HEK293 (cell line): ENCODE data around the gene LYPD5.

Experiments used
- CTCF ChIA-PET: fragments of 350-600 bp; formaldehyde crosslinking; extraction: SDS; loops from one replicate; lab custom pipeline; 2021; ENCODE audit warnings: antibody characterized with exemption; lab: Yijun Ruan, JAX
- POLR2A ChIA-PET: fragments of 300-600 bp; formaldehyde crosslinking; extraction: SDS; loops from one replicate; lab custom pipeline; 2020; ENCODE audit warnings: antibody characterized with exemption, inconsistent platforms; lab: Yijun Ruan, JAX
- H3K27ac ChIP-seq: fragments of 200-500 bp; sonication (Bioruptor generic); 2 replicates; pipeline ENCODE4 v1.5.1; 2014; ENCODE audit warnings: low read depth, low read length, control low read depth, inconsistent platforms; ENCODE audit errors: extremely low read depth
- H3K36me3 ChIP-seq, 2 experiments: fragments of 200-500 bp in 1 of 2; sonication (Bioruptor generic) in 1 of 2; 1 replicate in 1 of 2; 2 replicates in 1 of 2; pipeline ENCODE4 v1.5.1; 2014 to 2017; ENCODE audit warnings: inconsistent platforms in 2 of 2, low read length in 2 of 2; ENCODE audit not compliant: control insufficient read depth in 2 of 2, insufficient read depth in 1 of 2
- H3K4me1 ChIP-seq: fragments of 200-500 bp; sonication (Bioruptor generic); 2 replicates; pipeline ENCODE4 v1.5.1; 2014; ENCODE audit warnings: mild to moderate bottlenecking, low read length, inconsistent platforms; ENCODE audit not compliant: control insufficient read depth, insufficient read depth
- H3K4me3 ChIP-seq: 2 replicates; pipeline ENCODE4 v1.5.1; 2011; ENCODE audit warnings: low read depth, mild to moderate bottlenecking, control low read depth, low read length, moderate library complexity
- H3K9me3 ChIP-seq: fragments of 200-500 bp; sonication (Bioruptor generic); 2 replicates; pipeline ENCODE4 v1.5.1; 2014; ENCODE audit warnings: low read depth, low read length, inconsistent platforms; ENCODE audit not compliant: control insufficient read depth, insufficient read depth
- GLI4 ChIP-seq: fragments of 450-650 bp; formaldehyde crosslinking; IDR thresholded peaks from 2 replicates; pipeline ENCODE4 v1.5.1; 2016; ENCODE audit warnings: missing biosample characterization, missing genetic modification characterization
- SETDB1 ChIP-seq: IDR thresholded peaks from one replicate; pipeline ENCODE4 v1.6.1; 2017; ENCODE audit warnings: mild to moderate bottlenecking, low read length, moderate library complexity, mixed read lengths; ENCODE audit not compliant: insufficient read length
- ZBTB48 ChIP-seq: fragments of 450-650 bp; formaldehyde crosslinking; IDR thresholded peaks from 2 replicates; pipeline ENCODE4 v1.5.1; 2016; ENCODE audit warnings: missing biosample characterization, missing genetic modification characterization
- ZNF112 ChIP-seq: fragments of 450-650 bp; formaldehyde crosslinking; IDR thresholded peaks from 2 replicates; pipeline ENCODE4 v1.5.0; 2017; ENCODE audit warnings: missing biosample characterization, missing genetic modification characterization
- ZNF221 ChIP-seq: fragments of 450-650 bp; formaldehyde crosslinking; IDR thresholded peaks from 2 replicates; pipeline ENCODE4 v1.5.1; 2017; ENCODE audit warnings: missing biosample characterization, missing genetic modification characterization, borderline replicate concordance
- ZNF391 ChIP-seq: fragments of 450-650 bp; formaldehyde crosslinking; IDR thresholded peaks from 2 replicates; pipeline ENCODE4 v1.5.1; 2016; ENCODE audit warnings: low read depth, missing biosample characterization, missing genetic modification characterization, borderline replicate concordance
- ZNF416 ChIP-seq: fragments of 450-650 bp; formaldehyde crosslinking; IDR thresholded peaks from 2 replicates; pipeline ENCODE4 v1.5.1; 2016; ENCODE audit warnings: missing biosample characterization, missing genetic modification characterization
- ZNF433 ChIP-seq: fragments of 450-650 bp; formaldehyde crosslinking; IDR thresholded peaks from 2 replicates; pipeline ENCODE4 v1.5.1; 2016; ENCODE audit warnings: missing biosample characterization, missing genetic modification characterization, low read depth
- ZNF530 ChIP-seq: fragments of 450-650 bp; formaldehyde crosslinking; IDR thresholded peaks from 2 replicates; pipeline ENCODE4 v1.5.1; 2016; ENCODE audit warnings: low read depth, missing biosample characterization, missing genetic modification characterization
- ZNF555 ChIP-seq: fragments of 450-650 bp; formaldehyde crosslinking; conservative IDR thresholded peaks from 2 replicates; pipeline ENCODE4 v1.5.1; 2017; ENCODE audit warnings: missing biosample characterization, mild to moderate bottlenecking, missing genetic modification characterization, inconsistent platforms
- ZNF701 ChIP-seq: fragments of 450-650 bp; formaldehyde crosslinking; IDR thresholded peaks from 2 replicates; pipeline ENCODE4 v1.5.1; 2016; ENCODE audit warnings: missing biosample characterization, missing genetic modification characterization
- TF ChIP-seq, protein P1 (sequence below): fragments of 450-650 bp; formaldehyde crosslinking; IDR thresholded peaks from 2 replicates; pipeline ENCODE4 v1.5.1; 2016; ENCODE audit warnings: missing biosample characterization, missing genetic modification characterization, low read depth
- TF ChIP-seq, protein P2 (sequence below): fragments of 450-650 bp; formaldehyde crosslinking; IDR thresholded peaks from 2 replicates; pipeline ENCODE4 v1.5.1; 2016; ENCODE audit warnings: missing biosample characterization, missing genetic modification characterization
- TF ChIP-seq, protein P3 (sequence below): fragments of 450-650 bp; formaldehyde crosslinking; IDR thresholded peaks from 2 replicates; pipeline ENCODE4 v1.5.1; 2016; ENCODE audit warnings: missing biosample characterization, missing genetic modification characterization
- TF ChIP-seq, protein P4 (sequence below): fragments of 450-650 bp; formaldehyde crosslinking; IDR thresholded peaks from 2 replicates; pipeline ENCODE4 v1.5.1; 2017; ENCODE audit warnings: missing biosample characterization, missing genetic modification characterization

LYPD5 gene

DNA sequence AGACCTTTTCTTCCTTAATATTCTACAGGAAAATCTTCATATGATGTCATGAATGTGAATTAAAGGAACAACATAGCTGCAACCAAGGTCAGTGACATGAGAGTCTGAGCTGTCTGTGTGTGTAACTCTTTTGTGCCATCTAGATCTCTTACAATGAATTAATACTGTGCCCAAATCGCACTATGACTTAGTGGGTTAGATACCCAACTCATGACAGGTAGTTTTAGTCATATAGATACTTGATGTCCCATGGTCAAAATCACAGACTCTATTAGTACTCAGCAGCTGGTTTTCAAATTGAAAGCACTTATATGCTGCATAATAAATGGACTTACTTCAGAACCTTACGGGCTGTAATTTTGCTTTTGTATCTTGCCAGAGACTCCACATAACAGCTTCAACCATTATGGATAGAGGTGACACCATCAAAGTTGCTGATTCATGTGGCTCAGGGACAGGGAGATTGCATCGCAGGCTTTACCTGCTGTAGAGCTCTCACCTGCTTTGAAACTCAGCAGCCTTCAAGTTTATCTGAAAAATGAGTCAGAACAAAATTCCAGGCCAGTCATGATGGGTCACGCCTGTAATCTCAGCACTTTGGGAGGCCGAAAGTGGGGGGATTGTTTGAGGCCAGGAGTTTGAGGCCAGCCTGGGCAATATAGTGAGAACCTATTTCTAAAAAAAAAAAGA, 12.6 kb upstream of the LYPD5 start:
- H3K4me3 ChIP-seq: no peak overlapping the region
- POLR2A ChIA-PET: interaction anchor here (0.6 to 1.0 kb wide), 2 partner anchors 12 to 54 kb away, joined by 3 to 4 read pairs; partner anchors contain the start of gene ZNF283
- CTCF ChIA-PET: interaction anchor here (0.6 to 2.2 kb wide), 12 partner anchors 12 to 382 kb away, joined by 3 to 9 read pairs (median 3); partner anchors contain the start of genes LYPD5 and ZNF283
- no peaks in the 10 kb centered on the region for H3K4me1 ChIP-seq
- H3K9me3 ChIP-seq: peaks cover 28% of the 10 kb centered on the region
- no peaks in the 10 kb centered on the region; a peak in 1 of 3 replicates for H3K36me3 ChIP-seq
- no peak for TF ChIP-seq ZBTB48 (tag by site-specific recombination)
- TF ChIP-seq ZNF416 (tag by site-specific recombination): no peak
- no peak for TF ChIP-seq ZNF701 (tag by site-specific recombination)
- 0 out of 2 replicates have a peak, but pooled peaks have one; percentile 3 for TF ChIP-seq ZNF555 (tag by site-specific recombination)
- TF ChIP-seq ZNF433 (tag by site-specific recombination): no peak
- TF ChIP-seq, protein P1, sequence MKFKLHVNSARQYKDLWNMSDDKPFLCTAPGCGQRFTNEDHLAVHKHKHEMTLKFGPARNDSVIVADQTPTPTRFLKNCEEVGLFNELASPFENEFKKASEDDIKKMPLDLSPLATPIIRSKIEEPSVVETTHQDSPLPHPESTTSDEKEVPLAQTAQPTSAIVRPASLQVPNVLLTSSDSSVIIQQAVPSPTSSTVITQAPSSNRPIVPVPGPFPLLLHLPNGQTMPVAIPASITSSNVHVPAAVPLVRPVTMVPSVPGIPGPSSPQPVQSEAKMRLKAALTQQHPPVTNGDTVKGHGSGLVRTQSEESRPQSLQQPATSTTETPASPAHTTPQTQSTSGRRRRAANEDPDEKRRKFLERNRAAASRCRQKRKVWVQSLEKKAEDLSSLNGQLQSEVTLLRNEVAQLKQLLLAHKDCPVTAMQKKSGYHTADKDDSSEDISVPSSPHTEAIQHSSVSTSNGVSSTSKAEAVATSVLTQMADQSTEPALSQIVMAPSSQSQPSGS (tag by site-specific recombination): no peak
- TF ChIP-seq ZNF221 (tag by site-specific recombination): no peak
- TF ChIP-seq GLI4 (tag by site-specific recombination): no peak
- TF ChIP-seq ZNF530 (tag by site-specific recombination): 0 out of 2 replicates have a peak, but pooled peaks have one; percentile 2
- H3K27ac ChIP-seq: 0 out of 2 replicates have a peak overlapping the region, but pooled peaks have one; percentile 7

DNA sequence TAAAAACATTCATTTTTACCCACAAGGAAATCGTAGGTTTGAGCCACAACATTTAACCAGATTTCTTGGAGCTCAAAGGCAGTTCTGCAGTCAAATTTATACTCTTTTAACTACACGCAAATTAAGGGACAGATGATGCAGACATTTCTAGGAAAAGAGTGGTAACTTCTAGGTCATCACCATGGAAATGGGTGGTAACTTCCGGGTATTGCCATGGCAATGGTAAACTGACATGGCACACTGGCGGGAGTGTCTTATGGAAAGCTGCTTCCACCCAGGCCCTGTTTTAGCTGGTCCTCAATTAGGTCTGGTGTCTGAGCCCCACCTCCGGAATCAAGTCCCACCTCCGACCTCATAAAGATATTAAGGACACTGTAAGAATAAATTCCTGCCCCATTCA, 10.4 kb upstream of the LYPD5 start:
- Histone ChIP-seq H3K36me3 (no peaks in the 10 kb centered on the region; a peak in 1 of 3 replicates), H3K4me3 (no peak overlapping the region), H3K4me1 (no peaks in the 10 kb centered on the region), H3K9me3 (peaks cover 16% of the 10 kb centered on the region), H3K27ac (no peak overlapping the region)
- ChIA-PET CTCF (interaction anchor here (0.7 to 5.0 kb wide), 8 partner anchors 10 to 464 kb away, joined by 3 to 52 read pairs (median 3); no protein-coding TSS in a partner anchor), POLR2A (no interaction called here)
- TF ChIP-seq SETDB1 (no peak), ZNF112 (no peak), ZNF391 (no peak)
- TF ChIP-seq, protein P2, sequence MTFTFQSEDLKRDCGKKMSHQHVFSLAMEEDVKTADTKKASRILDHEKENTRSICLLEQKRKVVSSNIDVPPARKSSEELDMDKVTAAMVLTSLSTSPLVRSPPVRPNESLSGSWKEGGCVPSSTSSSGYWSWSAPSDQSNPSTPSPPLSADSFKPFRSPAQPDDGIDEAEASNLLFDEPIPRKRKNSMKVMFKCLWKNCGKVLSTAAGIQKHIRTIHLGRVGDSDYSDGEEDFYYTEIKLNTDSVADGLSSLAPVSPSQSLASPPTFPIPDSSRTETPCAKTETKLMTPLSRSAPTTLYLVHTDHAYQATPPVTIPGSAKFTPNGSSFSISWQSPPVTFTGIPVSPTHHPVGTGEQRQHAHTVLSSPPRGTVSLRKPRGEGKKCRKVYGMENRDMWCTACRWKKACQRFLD: no peak
- TF ChIP-seq, protein P3, sequence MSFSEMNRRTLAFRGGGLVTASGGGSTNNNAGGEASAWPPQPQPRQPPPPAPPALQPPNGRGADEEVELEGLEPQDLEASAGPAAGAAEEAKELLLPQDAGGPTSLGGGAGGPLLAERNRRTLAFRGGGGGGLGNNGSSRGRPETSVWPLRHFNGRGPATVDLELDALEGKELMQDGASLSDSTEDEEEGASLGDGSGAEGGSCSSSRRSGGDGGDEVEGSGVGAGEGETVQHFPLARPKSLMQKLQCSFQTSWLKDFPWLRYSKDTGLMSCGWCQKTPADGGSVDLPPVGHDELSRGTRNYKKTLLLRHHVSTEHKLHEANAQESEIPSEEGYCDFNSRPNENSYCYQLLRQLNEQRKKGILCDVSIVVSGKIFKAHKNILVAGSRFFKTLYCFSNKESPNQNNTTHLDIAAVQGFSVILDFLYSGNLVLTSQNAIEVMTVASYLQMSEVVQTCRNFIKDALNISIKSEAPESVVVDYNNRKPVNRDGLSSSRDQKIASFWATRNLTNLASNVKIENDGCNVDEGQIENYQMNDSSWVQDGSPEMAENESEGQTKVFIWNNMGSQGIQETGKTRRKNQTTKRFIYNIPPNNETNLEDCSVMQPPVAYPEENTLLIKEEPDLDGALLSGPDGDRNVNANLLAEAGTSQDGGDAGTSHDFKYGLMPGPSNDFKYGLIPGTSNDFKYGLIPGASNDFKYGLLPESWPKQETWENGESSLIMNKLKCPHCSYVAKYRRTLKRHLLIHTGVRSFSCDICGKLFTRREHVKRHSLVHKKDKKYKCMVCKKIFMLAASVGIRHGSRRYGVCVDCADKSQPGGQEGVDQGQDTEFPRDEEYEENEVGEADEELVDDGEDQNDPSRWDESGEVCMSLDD (tag by site-specific recombination): no peak
- TF ChIP-seq, protein P4, sequence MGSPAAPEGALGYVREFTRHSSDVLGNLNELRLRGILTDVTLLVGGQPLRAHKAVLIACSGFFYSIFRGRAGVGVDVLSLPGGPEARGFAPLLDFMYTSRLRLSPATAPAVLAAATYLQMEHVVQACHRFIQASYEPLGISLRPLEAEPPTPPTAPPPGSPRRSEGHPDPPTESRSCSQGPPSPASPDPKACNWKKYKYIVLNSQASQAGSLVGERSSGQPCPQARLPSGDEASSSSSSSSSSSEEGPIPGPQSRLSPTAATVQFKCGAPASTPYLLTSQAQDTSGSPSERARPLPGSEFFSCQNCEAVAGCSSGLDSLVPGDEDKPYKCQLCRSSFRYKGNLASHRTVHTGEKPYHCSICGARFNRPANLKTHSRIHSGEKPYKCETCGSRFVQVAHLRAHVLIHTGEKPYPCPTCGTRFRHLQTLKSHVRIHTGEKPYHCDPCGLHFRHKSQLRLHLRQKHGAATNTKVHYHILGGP: 0 out of 2 replicates have a peak, but pooled peaks have one; percentile 10
